ENCODE measurements around the gene FBXL14.
"Not testable (repeated sequence)": the region's sequence is repeated elsewhere in the genome, so short reads cannot be mapped to it uniquely, and the experiment has no call there.

Gene FBXL14

GRCh38 chr12:1559676-1560091 lies 34.7 kb downstream of the FBXL14 start:
- Mint-ChIP-seq H3K4me1 (ENCODE audit: low read depth) (no peaks in the 10 kb centered on the region), H3K9me3 (no peaks in the 10 kb centered on the region), H3K27ac (no peak overlapping the region), H3K4me3 (no peak overlapping the region), H3K27me3 (peaks cover 4% of the 10 kb centered on the region), H3K36me3 (ENCODE audit: low read depth) (no peaks in the 10 kb centered on the region)
- intact Hi-C loops (cut with micrococcal nuclease): no loop called here

GRCh38 chr12:1558108-1558507 lies 36.3 kb downstream of the FBXL14 start:
- H3K4me1 Mint-ChIP-seq (ENCODE audit: low read depth); H3K36me3 Mint-ChIP-seq (ENCODE audit: low read depth); H3K4me3 Mint-ChIP-seq; H3K27ac Mint-ChIP-seq; intact Hi-C loops (cut with micrococcal nuclease); H3K9me3 Mint-ChIP-seq: not testable (repeated sequence)
- H3K27me3 Mint-ChIP-seq: peaks cover 12% of the 10 kb centered on the region

- Mint-ChIP-seq H3K9me3 (peaks cover 13% of the 10 kb centered on the region), H3K27me3 (peaks cover 10% of the 10 kb centered on the region), H3K36me3 (ENCODE audit: low read depth) (no peaks in the 10 kb centered on the region), H3K4me3 (no peak overlapping the region), H3K4me1 (ENCODE audit: low read depth) (no peaks in the 10 kb centered on the region), H3K27ac (no peak overlapping the region)
- intact Hi-C loops (cut with micrococcal nuclease): no loop called here
These were observed 40.1 kb downstream of the FBXL14 start for GRCh38 chr12:1553987-1554982.

- no peaks in the 10 kb centered on the region for H3K36me3 Mint-ChIP-seq (ENCODE audit: low read depth)
- H3K27ac Mint-ChIP-seq: no peak overlapping the region
- H3K27me3 Mint-ChIP-seq: peaks cover 8% of the 10 kb centered on the region
- no peak overlapping the region for H3K4me3 Mint-ChIP-seq
- no peaks in the 10 kb centered on the region for H3K4me1 Mint-ChIP-seq (ENCODE audit: low read depth)
- peaks cover 21% of the 10 kb centered on the region for H3K9me3 Mint-ChIP-seq
- intact Hi-C loops (cut with micrococcal nuclease): no loop called here
These were observed 40.8 kb downstream of the FBXL14 start for GRCh38 chr12:1553536-1553935.

GRCh38 chr12:1552911-1553491 lies 41.4 kb downstream of the FBXL14 start:
- Mint-ChIP-seq H3K4me1 (ENCODE audit: low read depth) (no peaks in the 10 kb centered on the region), H3K27ac (no peak overlapping the region), H3K27me3 (peaks cover 8% of the 10 kb centered on the region), H3K36me3 (ENCODE audit: low read depth) (no peaks in the 10 kb centered on the region), H3K9me3 (peaks cover 25% of the 10 kb centered on the region), H3K4me3 (no peak overlapping the region)
- intact Hi-C loops (cut with micrococcal nuclease): no loop called here

- intact Hi-C loops (cut with micrococcal nuclease): no loop called here
- H3K27ac Mint-ChIP-seq: no peak overlapping the region
- no peak overlapping the region for H3K4me3 Mint-ChIP-seq
- peaks cover 8% of the 10 kb centered on the region for H3K27me3 Mint-ChIP-seq
- H3K9me3 Mint-ChIP-seq: peaks cover 25% of the 10 kb centered on the region
- no peaks in the 10 kb centered on the region for H3K4me1 Mint-ChIP-seq (ENCODE audit: low read depth)
- no peaks in the 10 kb centered on the region for H3K36me3 Mint-ChIP-seq (ENCODE audit: low read depth)
These were observed 42.2 kb downstream of the FBXL14 start for GRCh38 chr12:1552171-1552570.

- Mint-ChIP-seq H3K9me3 (peaks cover 25% of the 10 kb centered on the region), H3K4me3 (no peak overlapping the region), H3K27me3 (peaks cover 8% of the 10 kb centered on the region), H3K27ac (no peak overlapping the region), H3K4me1 (ENCODE audit: low read depth) (no peaks in the 10 kb centered on the region), H3K36me3 (ENCODE audit: low read depth) (no peaks in the 10 kb centered on the region)
- intact Hi-C loops (cut with micrococcal nuclease): no loop called here
These were observed 42.9 kb downstream of the FBXL14 start for GRCh38 chr12:1551496-1551895.

GRCh38 chr12:1546931-1547640 lies 47.3 kb downstream of the FBXL14 start:
- Mint-ChIP-seq H3K9me3 (peaks cover 25% of the 10 kb centered on the region), H3K27ac (no peak overlapping the region), H3K36me3 (ENCODE audit: low read depth) (no peaks in the 10 kb centered on the region), H3K27me3 (peaks cover 9% of the 10 kb centered on the region), H3K4me1 (ENCODE audit: low read depth) (peaks cover 21% of the 10 kb centered on the region), H3K4me3 (no peak overlapping the region)
- intact Hi-C loops (cut with micrococcal nuclease): no loop called here

GRCh38 chr12:1544996-1545700 lies 49.2 kb downstream of the FBXL14 start:
- Mint-ChIP-seq H3K4me1 (ENCODE audit: low read depth) (peaks cover 21% of the 10 kb centered on the region), H3K27ac (no peak overlapping the region), H3K9me3 (peaks cover 11% of the 10 kb centered on the region), H3K27me3 (peaks cover 20% of the 10 kb centered on the region), H3K4me3 (peak overlapping the region; percentile 23), H3K36me3 (ENCODE audit: low read depth) (no peaks in the 10 kb centered on the region)
- intact Hi-C loops (cut with micrococcal nuclease): no loop called here

GRCh38 chr12:1542599-1542998 lies 51.8 kb downstream of the FBXL14 start:
- Mint-ChIP-seq H3K27me3 (peaks cover 44% of the 10 kb centered on the region), H3K9me3 (no peaks in the 10 kb centered on the region), H3K27ac (no peak overlapping the region), H3K4me1 (ENCODE audit: low read depth) (peaks cover 21% of the 10 kb centered on the region), H3K4me3 (no peak overlapping the region), H3K36me3 (ENCODE audit: low read depth) (no peaks in the 10 kb centered on the region)
- intact Hi-C loops (cut with micrococcal nuclease): no loop called here

GRCh38 chr12:1540690-1541089 lies 53.7 kb downstream of the FBXL14 start:
- intact Hi-C loops (cut with micrococcal nuclease): no loop called here
- H3K27me3 Mint-ChIP-seq: peaks cover 59% of the 10 kb centered on the region
- H3K9me3 Mint-ChIP-seq: no peaks in the 10 kb centered on the region
- no peak overlapping the region for H3K4me3 Mint-ChIP-seq
- no peaks in the 10 kb centered on the region for H3K36me3 Mint-ChIP-seq (ENCODE audit: low read depth)
- H3K4me1 Mint-ChIP-seq (ENCODE audit: low read depth): peaks cover 13% of the 10 kb centered on the region
- no peak overlapping the region for H3K27ac Mint-ChIP-seq

- H3K27ac Mint-ChIP-seq: no peak overlapping the region
- peaks cover 7% of the 10 kb centered on the region for H3K4me1 Mint-ChIP-seq (ENCODE audit: low read depth)
- intact Hi-C loops (cut with micrococcal nuclease): no loop called here
- no peaks in the 10 kb centered on the region for H3K9me3 Mint-ChIP-seq
- H3K4me3 Mint-ChIP-seq: no peak overlapping the region
- no peaks in the 10 kb centered on the region for H3K36me3 Mint-ChIP-seq (ENCODE audit: low read depth)
- H3K27me3 Mint-ChIP-seq: peaks cover 72% of the 10 kb centered on the region
These were observed 55.2 kb downstream of the FBXL14 start for GRCh38 chr12:1539135-1539534.

- Mint-ChIP-seq H3K27me3 (peaks cover 89% of the 10 kb centered on the region), H3K27ac (no peak overlapping the region), H3K36me3 (ENCODE audit: low read depth) (no peaks in the 10 kb centered on the region), H3K4me1 (ENCODE audit: low read depth) (peaks cover 13% of the 10 kb centered on the region), H3K4me3 (no peak overlapping the region), H3K9me3 (no peaks in the 10 kb centered on the region)
- intact Hi-C loops (cut with micrococcal nuclease): no loop called here
These were observed 57.6 kb downstream of the FBXL14 start for GRCh38 chr12:1536817-1537216.
